ENCODE data around the gene GABRR2. TPM values are rescaled to one million over a fixed set of nuclear protein-coding genes. Genes with fewer than 3 reads are reported as not detected.

GABRR2 gene
- total RNA-seq, 1 experiment from 2014 or later = 0.78 TPM

DNA sequence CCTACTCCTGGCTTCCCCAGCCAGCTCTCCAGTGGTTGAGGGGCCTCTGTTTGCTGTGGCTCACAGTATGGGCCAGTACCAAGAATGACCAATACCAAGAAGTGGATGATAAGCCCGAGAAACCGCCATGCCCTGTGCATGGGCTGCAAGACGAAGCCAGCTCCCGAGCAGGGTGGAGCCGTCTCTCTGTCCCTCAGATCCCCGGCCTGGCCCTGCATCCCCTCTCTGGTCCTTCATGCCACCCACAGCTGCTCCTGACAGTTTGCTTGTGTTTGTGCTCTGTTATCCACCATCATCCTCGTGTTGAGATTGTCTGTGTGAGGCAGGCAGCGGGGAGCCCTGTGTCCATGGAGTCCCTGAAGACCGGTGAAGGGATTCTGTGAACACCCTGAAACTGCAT lies 36.1 kb downstream of the GABRR2 start:
- no peak overlapping the region for H3K27ac Mint-ChIP-seq (ENCODE audit: unreplicated experiment)
- no peak overlapping the region for H3K4me3 Mint-ChIP-seq (ENCODE audit: low read depth, unreplicated experiment)
- no peaks in the 10 kb centered on the region for H3K9me3 Mint-ChIP-seq (ENCODE audit: low read depth, unreplicated experiment)
- intact Hi-C loops (cut with micrococcal nuclease; ENCODE audit: unreplicated experiment) = no loop called here
- TF ChIP-seq, protein P1, sequence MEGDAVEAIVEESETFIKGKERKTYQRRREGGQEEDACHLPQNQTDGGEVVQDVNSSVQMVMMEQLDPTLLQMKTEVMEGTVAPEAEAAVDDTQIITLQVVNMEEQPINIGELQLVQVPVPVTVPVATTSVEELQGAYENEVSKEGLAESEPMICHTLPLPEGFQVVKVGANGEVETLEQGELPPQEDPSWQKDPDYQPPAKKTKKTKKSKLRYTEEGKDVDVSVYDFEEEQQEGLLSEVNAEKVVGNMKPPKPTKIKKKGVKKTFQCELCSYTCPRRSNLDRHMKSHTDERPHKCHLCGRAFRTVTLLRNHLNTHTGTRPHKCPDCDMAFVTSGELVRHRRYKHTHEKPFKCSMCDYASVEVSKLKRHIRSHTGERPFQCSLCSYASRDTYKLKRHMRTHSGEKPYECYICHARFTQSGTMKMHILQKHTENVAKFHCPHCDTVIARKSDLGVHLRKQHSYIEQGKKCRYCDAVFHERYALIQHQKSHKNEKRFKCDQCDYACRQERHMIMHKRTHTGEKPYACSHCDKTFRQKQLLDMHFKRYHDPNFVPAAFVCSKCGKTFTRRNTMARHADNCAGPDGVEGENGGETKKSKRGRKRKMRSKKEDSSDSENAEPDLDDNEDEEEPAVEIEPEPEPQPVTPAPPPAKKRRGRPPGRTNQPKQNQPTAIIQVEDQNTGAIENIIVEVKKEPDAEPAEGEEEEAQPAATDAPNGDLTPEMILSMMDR (IDR thresholded peaks at IDR 0.05; ENCODE audit: unreplicated experiment) = no peak
- CTCF ChIA-PET = no interaction called here
- H3K36me3 Mint-ChIP-seq (ENCODE audit: insufficient read depth, unreplicated experiment) = no peaks in the 10 kb centered on the region
- no TSS peak for BruUV-seq (replicated peaks)
- no peak for DNase-seq
- no peaks in the 10 kb centered on the region for H3K4me1 Mint-ChIP-seq (ENCODE audit: low read depth, unreplicated experiment)
- no peaks in the 10 kb centered on the region for H3K27me3 Mint-ChIP-seq (ENCODE audit: unreplicated experiment)

DNA sequence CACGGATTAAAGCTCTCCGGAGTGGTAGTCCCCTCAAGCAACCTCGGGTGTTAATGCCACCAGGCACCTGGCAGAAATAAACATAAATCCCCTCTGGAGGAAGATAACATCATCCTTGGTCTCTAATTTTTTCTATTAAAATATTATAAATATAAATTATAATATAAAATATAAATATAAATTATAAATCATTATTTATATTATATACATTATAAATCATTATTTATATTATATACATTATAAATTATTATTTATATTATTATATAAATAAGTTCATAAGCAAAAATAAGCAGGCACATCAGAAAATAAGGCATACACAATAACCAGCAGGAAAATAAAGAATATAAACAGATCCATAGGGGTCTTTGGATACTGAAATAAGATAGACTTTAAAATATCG lies 39.2 kb downstream of the GABRR2 start:
- no peaks in the 10 kb centered on the region for H3K27me3 Mint-ChIP-seq (ENCODE audit: unreplicated experiment)
- no peaks in the 10 kb centered on the region for H3K36me3 Mint-ChIP-seq (ENCODE audit: insufficient read depth, unreplicated experiment)
- no peak overlapping the region for H3K27ac Mint-ChIP-seq (ENCODE audit: unreplicated experiment)
- no peak for DNase-seq
- H3K4me3 Mint-ChIP-seq (ENCODE audit: low read depth, unreplicated experiment) = no peak overlapping the region
- intact Hi-C loops (cut with micrococcal nuclease; ENCODE audit: unreplicated experiment) = no loop called here
- H3K9me3 Mint-ChIP-seq (ENCODE audit: low read depth, unreplicated experiment) = no peaks in the 10 kb centered on the region
- CTCF ChIA-PET = no interaction called here
- no peaks in the 10 kb centered on the region for H3K4me1 Mint-ChIP-seq (ENCODE audit: low read depth, unreplicated experiment)
- BruUV-seq (replicated peaks) = no TSS peak
- TF ChIP-seq, protein P1 (IDR thresholded peaks at IDR 0.05; ENCODE audit: unreplicated experiment) = no peak

DNA sequence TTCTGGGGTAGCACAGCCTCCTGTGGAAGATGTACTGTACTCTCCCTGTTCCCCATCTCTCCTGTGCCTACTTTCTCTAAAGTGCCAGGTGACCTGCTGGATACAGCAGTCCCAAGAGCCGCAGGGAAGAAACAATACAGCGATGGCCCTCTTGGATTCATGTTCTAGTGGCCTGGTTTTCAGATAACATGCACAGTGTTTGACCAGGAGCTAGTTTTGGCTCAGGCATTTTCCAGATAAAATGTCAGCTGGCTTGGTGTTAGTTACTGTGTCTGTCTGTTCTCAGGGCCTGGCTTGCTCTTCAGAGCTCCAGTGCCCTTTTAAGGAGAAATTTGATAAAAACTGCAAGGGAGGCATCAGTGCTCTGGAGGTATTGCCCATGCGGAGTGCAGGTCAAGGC lies 41.3 kb downstream of the GABRR2 start:
- no TSS peak for BruUV-seq (replicated peaks)
- no peak for DNase-seq
- CTCF ChIA-PET = no interaction called here
- peaks cover 4% of the 10 kb centered on the region for H3K36me3 Mint-ChIP-seq (ENCODE audit: insufficient read depth, unreplicated experiment)
- intact Hi-C loops (cut with micrococcal nuclease; ENCODE audit: unreplicated experiment) = no loop called here
- H3K9me3 Mint-ChIP-seq (ENCODE audit: low read depth, unreplicated experiment) = no peaks in the 10 kb centered on the region
- TF ChIP-seq, protein P1 (IDR thresholded peaks at IDR 0.05; ENCODE audit: unreplicated experiment) = no peak
- no peak overlapping the region for H3K27ac Mint-ChIP-seq (ENCODE audit: unreplicated experiment)
- no peak overlapping the region for H3K4me3 Mint-ChIP-seq (ENCODE audit: low read depth, unreplicated experiment)
- H3K4me1 Mint-ChIP-seq (ENCODE audit: low read depth, unreplicated experiment) = no peaks in the 10 kb centered on the region
- H3K27me3 Mint-ChIP-seq (ENCODE audit: unreplicated experiment) = peaks cover 8% of the 10 kb centered on the region

DNA sequence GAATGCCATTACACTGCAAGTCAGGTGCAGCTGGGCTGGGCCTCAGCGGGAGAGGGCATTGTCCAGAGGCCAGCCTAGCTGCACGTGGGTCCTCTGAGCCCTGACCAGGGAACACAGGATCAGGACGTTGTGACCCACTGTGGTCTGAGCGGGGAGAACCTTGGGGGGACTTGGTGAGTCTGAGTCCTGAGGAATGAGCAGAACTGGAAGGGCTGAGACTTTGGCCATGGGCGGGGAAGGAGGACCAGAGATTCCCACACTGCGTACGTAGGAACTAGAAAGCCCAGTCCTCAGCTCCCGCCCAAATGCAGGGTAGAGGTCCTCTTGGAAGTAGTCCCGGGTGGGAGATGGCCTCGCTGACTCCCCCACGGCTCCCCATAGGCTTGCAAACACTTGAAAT lies 42.5 kb downstream of the GABRR2 start:
- intact Hi-C loops (cut with micrococcal nuclease; ENCODE audit: unreplicated experiment) = no loop called here
- Mint-ChIP-seq H3K4me1 (ENCODE audit: low read depth, unreplicated experiment) (no peaks in the 10 kb centered on the region), H3K4me3 (ENCODE audit: low read depth, unreplicated experiment) (no peak overlapping the region), H3K27ac (ENCODE audit: unreplicated experiment) (no peak overlapping the region), H3K36me3 (ENCODE audit: insufficient read depth, unreplicated experiment) (peaks cover 4% of the 10 kb centered on the region), H3K27me3 (ENCODE audit: unreplicated experiment) (peaks cover 8% of the 10 kb centered on the region), H3K9me3 (ENCODE audit: low read depth, unreplicated experiment) (no peaks in the 10 kb centered on the region)
- no peak for DNase-seq
- BruUV-seq (replicated peaks) = no TSS peak
- CTCF ChIA-PET = no interaction called here
- TF ChIP-seq, protein P1 (IDR thresholded peaks at IDR 0.05; ENCODE audit: unreplicated experiment) = no peak

All from Calu3 (cell line).